Measurements from ENCODE around the gene FRMD1. TPM values are rescaled to one million over a fixed set of nuclear protein-coding genes. Genes with fewer than 3 reads are reported as not detected.
A peak's percentile ranks its signal among the peaks of the same experiment; 100 is the strongest.

FRMD1 gene
- total RNA-seq, 1 donor from 2014 or later = not detected

DNA sequence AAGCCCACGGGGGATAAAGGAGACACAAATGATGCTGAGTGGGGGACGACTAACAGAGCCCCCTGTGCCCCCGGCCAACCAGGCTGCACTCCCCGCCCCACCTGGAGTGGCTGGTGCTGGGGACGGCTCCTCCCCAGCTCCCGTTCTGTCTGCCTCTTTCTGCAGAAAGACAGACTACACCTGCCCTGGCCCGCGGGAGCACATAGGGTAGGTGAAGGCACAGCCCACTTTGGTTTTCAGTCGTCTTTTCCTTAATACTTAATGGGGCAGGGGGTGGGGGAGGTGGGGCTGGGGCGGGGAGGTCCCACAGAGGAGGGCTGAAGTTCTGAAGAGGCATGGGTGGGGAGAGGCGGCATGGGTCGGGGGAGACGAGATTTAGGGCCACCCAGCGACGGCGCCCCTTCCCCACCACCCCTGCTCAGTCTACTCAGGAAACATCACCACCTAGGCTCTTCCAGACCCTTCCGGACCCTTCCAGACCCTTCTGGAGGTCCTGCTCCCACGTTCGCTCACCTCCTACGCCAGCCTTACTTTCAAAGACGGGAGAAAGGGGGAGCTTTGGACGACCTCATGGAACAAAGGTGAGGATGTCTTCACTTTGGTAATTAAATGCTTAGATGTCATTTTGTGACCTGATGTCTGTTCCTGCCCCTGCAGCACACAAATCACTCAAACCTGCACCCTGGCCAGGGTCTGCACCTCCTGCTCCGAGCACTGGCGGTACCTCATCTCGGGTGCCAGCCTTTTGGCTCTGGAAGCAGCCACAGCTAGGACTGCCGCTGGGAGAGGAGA lies 21.2 kb upstream of the FRMD1 start:
- no peak overlapping the region for H3K4me3 Mint-ChIP-seq
- H3K36me3 Mint-ChIP-seq (ENCODE audit: low read depth) = no peaks in the 10 kb centered on the region
- no peaks in the 10 kb centered on the region for H3K9me3 Mint-ChIP-seq
- no peak for DNase-seq (ENCODE audit: low read depth, low spot score)
- TF ChIP-seq, protein P1, sequence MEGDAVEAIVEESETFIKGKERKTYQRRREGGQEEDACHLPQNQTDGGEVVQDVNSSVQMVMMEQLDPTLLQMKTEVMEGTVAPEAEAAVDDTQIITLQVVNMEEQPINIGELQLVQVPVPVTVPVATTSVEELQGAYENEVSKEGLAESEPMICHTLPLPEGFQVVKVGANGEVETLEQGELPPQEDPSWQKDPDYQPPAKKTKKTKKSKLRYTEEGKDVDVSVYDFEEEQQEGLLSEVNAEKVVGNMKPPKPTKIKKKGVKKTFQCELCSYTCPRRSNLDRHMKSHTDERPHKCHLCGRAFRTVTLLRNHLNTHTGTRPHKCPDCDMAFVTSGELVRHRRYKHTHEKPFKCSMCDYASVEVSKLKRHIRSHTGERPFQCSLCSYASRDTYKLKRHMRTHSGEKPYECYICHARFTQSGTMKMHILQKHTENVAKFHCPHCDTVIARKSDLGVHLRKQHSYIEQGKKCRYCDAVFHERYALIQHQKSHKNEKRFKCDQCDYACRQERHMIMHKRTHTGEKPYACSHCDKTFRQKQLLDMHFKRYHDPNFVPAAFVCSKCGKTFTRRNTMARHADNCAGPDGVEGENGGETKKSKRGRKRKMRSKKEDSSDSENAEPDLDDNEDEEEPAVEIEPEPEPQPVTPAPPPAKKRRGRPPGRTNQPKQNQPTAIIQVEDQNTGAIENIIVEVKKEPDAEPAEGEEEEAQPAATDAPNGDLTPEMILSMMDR (conservative IDR thresholded peaks at IDR 0.05) = no peak
- H3K4me1 Mint-ChIP-seq = peaks cover 5% of the 10 kb centered on the region
- no peak overlapping the region for H3K27ac Mint-ChIP-seq (ENCODE audit: unreplicated experiment)
- H3K27me3 Mint-ChIP-seq (ENCODE audit: low read depth) = no peaks in the 10 kb centered on the region

DNA sequence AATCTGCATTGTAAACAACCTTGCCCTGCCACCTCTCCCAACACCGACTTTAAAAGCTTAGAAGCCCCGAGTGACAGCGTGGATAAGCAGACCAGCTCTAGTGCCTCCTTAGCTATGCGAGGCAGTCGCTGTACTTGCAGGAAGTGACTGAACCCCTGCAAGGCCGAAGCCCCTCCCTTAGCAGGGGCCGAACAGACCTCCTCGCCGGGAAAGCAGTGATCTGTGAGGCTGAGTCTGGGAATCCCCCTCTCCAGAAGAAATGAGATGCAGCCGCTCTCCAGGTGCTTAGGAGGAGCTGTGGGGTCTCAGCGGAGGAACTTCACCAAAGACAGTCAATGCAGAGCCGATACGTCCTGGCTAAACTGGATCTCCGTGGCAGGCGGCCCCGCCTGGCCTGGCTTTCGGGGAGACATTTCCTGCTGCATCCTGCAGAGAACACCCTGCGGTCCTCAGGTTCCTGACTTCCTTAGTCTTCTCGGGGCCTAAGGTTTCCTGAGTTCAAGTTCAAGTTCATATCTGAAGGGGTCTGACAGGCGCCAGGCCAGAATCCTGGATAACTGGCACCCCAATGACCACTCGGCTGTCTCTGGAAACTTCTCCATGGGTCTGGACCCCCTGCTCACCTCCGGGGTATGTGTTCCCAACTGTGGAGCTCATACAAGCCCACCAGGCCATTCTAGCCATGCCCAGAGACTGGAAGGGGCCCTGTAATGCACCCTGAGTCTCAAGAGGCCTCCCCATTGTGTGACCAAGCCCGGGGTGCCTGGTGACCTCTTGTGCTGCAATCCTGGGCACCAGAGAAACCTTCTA lies 20.4 kb upstream of the FRMD1 start:
- H3K36me3 Mint-ChIP-seq (ENCODE audit: low read depth) = no peaks in the 10 kb centered on the region
- no peaks in the 10 kb centered on the region for H3K9me3 Mint-ChIP-seq
- peaks cover 5% of the 10 kb centered on the region for H3K4me1 Mint-ChIP-seq
- no peak for DNase-seq (ENCODE audit: low read depth, low spot score)
- H3K27me3 Mint-ChIP-seq (ENCODE audit: low read depth) = no peaks in the 10 kb centered on the region
- peak overlapping the region; percentile 62 for H3K27ac Mint-ChIP-seq (ENCODE audit: unreplicated experiment)
- H3K4me3 Mint-ChIP-seq = no peak overlapping the region
- TF ChIP-seq, protein P1 (conservative IDR thresholded peaks at IDR 0.05) = no peak

DNA sequence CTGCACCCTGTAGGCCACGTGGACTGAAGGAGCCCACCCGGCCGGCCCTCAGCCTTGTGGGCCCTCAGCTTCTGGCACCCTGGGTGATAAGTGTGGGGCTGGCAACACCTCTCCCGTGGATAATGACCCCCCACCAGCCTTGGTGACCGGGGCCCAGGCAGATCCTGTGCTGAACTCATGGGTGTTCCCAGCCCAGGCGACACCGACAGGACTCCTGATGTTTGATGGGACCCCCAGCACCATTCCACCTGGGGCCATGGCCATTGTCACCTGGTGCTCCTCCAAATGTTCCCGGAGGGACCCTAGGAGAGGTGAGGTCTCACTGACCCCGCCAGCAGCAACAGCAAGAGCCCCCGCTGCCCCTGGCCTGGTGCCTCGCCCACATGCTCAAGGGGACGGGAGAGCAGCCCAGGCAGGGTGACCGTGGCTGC lies 19.4 kb upstream of the FRMD1 start:
- Mint-ChIP-seq H3K36me3 (ENCODE audit: low read depth) (no peaks in the 10 kb centered on the region), H3K27me3 (ENCODE audit: low read depth) (no peaks in the 10 kb centered on the region), H3K4me1 (peaks cover 5% of the 10 kb centered on the region), H3K9me3 (no peaks in the 10 kb centered on the region), H3K27ac (ENCODE audit: unreplicated experiment) (no peak overlapping the region), H3K4me3 (no peak overlapping the region)
- no peak for DNase-seq (ENCODE audit: low read depth, low spot score)
- TF ChIP-seq, protein P1 (conservative IDR thresholded peaks at IDR 0.05) = no peak

DNA sequence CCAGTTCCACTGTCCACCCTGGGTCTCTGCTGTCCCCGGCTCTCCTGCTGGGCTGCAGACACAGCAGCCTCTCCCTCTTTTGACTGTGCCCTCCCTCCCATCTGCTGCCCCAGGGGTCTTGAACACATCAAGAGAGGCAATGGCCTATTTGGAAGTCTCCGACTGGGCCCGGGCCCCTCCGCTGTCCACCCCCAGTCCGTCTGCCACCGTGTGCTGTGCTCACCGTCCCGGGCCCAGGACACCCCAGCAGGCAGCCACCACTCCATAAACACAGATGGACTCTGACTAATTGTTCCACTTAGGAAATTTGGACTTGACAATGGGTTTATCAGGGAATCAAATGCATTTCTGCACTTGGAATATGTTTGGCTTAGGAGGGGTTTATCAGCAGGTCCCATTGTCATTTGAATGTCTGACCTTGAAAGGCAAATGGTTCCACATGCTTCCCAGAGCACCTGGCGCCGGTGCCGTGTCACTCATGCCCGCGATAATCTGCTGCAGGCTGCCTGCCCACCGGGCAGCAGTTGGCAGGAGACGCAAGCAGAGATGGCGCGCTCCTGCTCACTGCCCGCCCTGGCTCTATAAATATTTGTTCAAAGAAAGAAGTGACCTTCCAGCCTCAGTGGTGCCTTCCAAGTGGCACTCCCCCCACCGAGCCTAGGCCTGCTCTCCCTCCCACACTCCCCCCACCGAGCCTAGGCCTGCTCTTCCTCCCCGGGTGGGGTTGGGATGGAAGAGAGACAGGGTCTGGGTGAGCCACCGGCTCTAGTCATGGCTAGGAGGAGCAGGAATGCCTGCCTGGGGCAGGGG lies 18.8 kb upstream of the FRMD1 start:
- Mint-ChIP-seq H3K4me1 (peaks cover 5% of the 10 kb centered on the region), H3K27ac (ENCODE audit: unreplicated experiment) (no peak overlapping the region), H3K4me3 (no peak overlapping the region), H3K9me3 (no peaks in the 10 kb centered on the region), H3K36me3 (ENCODE audit: low read depth) (no peaks in the 10 kb centered on the region), H3K27me3 (ENCODE audit: low read depth) (no peaks in the 10 kb centered on the region)
- no peak for DNase-seq (ENCODE audit: low read depth, low spot score)
- TF ChIP-seq, protein P1 (conservative IDR thresholded peaks at IDR 0.05) = no peak

DNA sequence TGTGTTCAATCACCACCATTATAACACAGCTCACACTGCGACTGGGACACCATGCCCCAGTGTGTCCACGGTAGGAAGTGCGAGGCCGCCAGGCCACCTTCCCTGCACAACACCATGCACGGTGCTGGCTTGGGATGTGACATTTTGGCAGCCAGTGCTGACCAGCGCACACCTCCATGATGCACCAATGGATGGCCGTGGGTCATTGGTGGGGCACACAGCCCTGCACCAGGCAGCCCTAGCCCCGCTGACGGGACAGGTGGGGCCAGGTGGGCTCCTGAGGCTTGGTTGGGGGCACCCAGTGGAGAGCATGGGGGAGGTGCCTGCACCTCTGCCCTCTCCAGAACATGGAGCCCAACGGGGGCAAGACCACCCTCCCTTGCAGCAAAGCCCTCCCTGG lies 18.2 kb upstream of the FRMD1 start:
- DNase-seq (ENCODE audit: low read depth, low spot score) = no peak
- TF ChIP-seq, protein P1 (conservative IDR thresholded peaks at IDR 0.05) = no peak
- peaks cover 5% of the 10 kb centered on the region for H3K4me1 Mint-ChIP-seq
- H3K36me3 Mint-ChIP-seq (ENCODE audit: low read depth) = no peaks in the 10 kb centered on the region
- H3K9me3 Mint-ChIP-seq = no peaks in the 10 kb centered on the region
- H3K27me3 Mint-ChIP-seq (ENCODE audit: low read depth) = no peaks in the 10 kb centered on the region
- no peak overlapping the region for H3K4me3 Mint-ChIP-seq
- no peak overlapping the region for H3K27ac Mint-ChIP-seq (ENCODE audit: unreplicated experiment)
